Neural cell (in vitro differentiated cells): ENCODE measurements around the gene RNLS. TPM values are rescaled to one million over a fixed set of nuclear protein-coding genes. Genes with fewer than 3 reads are reported as not detected.

Experiments
- H2AFZ ChIP-seq: fragments of 200-600, 300-800 bp; sonication (generic), shearing (Covaris generic); 2 replicates; pipeline ENCODE4 v1.6.0; 2014; ENCODE audit warnings: low read depth, mild to moderate bottlenecking, antibody characterized with exemption, low read length, moderate library complexity
- H3F3A ChIP-seq: fragments of 200-600 bp; shearing (Covaris generic); 2 replicates; pipeline ENCODE4 v1.6.1; 2016; ENCODE audit warnings: mild to moderate bottlenecking, moderate library complexity, mixed read lengths, antibody characterized with exemption, low read length; ENCODE audit not compliant: insufficient read depth, poor library complexity, severe bottlenecking
- H3K27ac ChIP-seq: fragments of 200-600, 300-800 bp; sonication (generic), shearing (Covaris generic); 2 replicates; pipeline ENCODE4 v1.5.1; 2014; ENCODE audit warnings: mild to moderate bottlenecking, low read length, moderate library complexity
- H3K27me3 ChIP-seq: fragments of 300-800, 200-600 bp; sonication (generic), shearing (Covaris generic); 2 replicates; pipeline ENCODE4 v1.6.0; 2014; ENCODE audit warnings: mild to moderate bottlenecking, low read depth, low read length, moderate library complexity; ENCODE audit not compliant: insufficient read depth
- H3K36me3 ChIP-seq: fragments of 300-800, 200-600 bp; sonication (generic), shearing (Covaris generic); 2 replicates; pipeline ENCODE4 v1.5.1; 2014; ENCODE audit warnings: mild to moderate bottlenecking, antibody characterized with exemption, low read length, moderate library complexity; ENCODE audit not compliant: insufficient read depth
- H3K4me2 ChIP-seq: fragments of 300-800, 200-600 bp; sonication (generic), shearing (Covaris generic); 2 replicates; pipeline ENCODE4 v1.6.0; 2014; ENCODE audit warnings: mild to moderate bottlenecking, low read length
- H3K4me3 ChIP-seq: fragments of 300-800, 200-600 bp; sonication (generic), shearing (Covaris generic); 2 replicates; pipeline ENCODE4 v1.5.1; 2014; ENCODE audit warnings: mild to moderate bottlenecking, low read length, moderate library complexity
- H3K79me2 ChIP-seq: fragments of 200-600 bp; shearing (Covaris generic); replicated peaks from 2 replicates; pipeline ENCODE4 v1.6.0; 2014; ENCODE audit warnings: mild to moderate bottlenecking, low read length, moderate library complexity; ENCODE audit not compliant: insufficient read depth
- H3K9ac ChIP-seq: fragments of 300-800, 200-600 bp; sonication (generic), shearing (Covaris generic); 2 replicates; pipeline ENCODE4 v1.6.1; 2016; ENCODE audit warnings: mild to moderate bottlenecking, low read length, mixed read lengths
- H3K9me2 ChIP-seq: fragments of 200-600 bp; shearing (Covaris generic); 2 replicates; pipeline ENCODE4 v1.6.1; 2016; ENCODE audit warnings: mild to moderate bottlenecking, low read length, mixed read lengths; ENCODE audit not compliant: insufficient read depth
- H3K9me3 ChIP-seq: fragments of 200-600, 300-800 bp; sonication (generic), shearing (Covaris generic); 2 replicates; pipeline ENCODE4 v1.6.1; 2016; ENCODE audit warnings: mild to moderate bottlenecking, mixed run types, low read length, moderate library complexity, mixed read lengths
- H4K20me1 ChIP-seq: fragments of 200-600 bp; shearing (Covaris generic); 2 replicates; pipeline ENCODE4 v1.6.1; 2016; ENCODE audit warnings: mild to moderate bottlenecking, mixed run types; ENCODE audit not compliant: insufficient read depth
- EP300 ChIP-seq: fragments of 450-650 bp; conservative IDR thresholded peaks from 2 replicates; pipeline ENCODE4 v1.6.1; 2014; ENCODE audit warnings: antibody characterized with exemption, mild to moderate bottlenecking, moderate library complexity; ENCODE audit not compliant: poor library complexity, severe bottlenecking
- EZH2 ChIP-seq: fragments of 200-600, 300-800 bp; shearing (Covaris generic), sonication (generic); IDR thresholded peaks from 2 replicates; pipeline ENCODE4 v1.6.1; 2014; ENCODE audit warnings: antibody characterized with exemption, low read length, borderline replicate concordance, mild to moderate bottlenecking; ENCODE audit not compliant: insufficient read depth, poor library complexity, severe bottlenecking
- MXI1 ChIP-seq: fragments of 450-650 bp; conservative IDR thresholded peaks from 2 replicates; pipeline ENCODE4 v1.6.1; 2014; ENCODE audit warnings: antibody characterized with exemption, mild to moderate bottlenecking; ENCODE audit not compliant: poor library complexity, severe bottlenecking
- POLR2AphosphoS5 ChIP-seq: IDR thresholded peaks from 2 replicates; pipeline ENCODE4 v1.6.1; 2012
- RAD21 ChIP-seq: fragments of 450-650 bp; conservative IDR thresholded peaks from 2 replicates; pipeline ENCODE4 v1.6.1; 2014; ENCODE audit warnings: antibody characterized with exemption, mild to moderate bottlenecking, moderate library complexity
- SMC3 ChIP-seq: fragments of 450-650 bp; conservative IDR thresholded peaks from 2 replicates; pipeline ENCODE4 v1.6.1; 2014; ENCODE audit warnings: antibody characterized with exemption, mild to moderate bottlenecking, moderate library complexity; ENCODE audit not compliant: poor library complexity
- TAF1 ChIP-seq: IDR thresholded peaks from 2 replicates; pipeline ENCODE4 v1.6.1; 2012; ENCODE audit warnings: low read depth
- polyA plus RNA-seq: library from polyadenylated mRNA; depleted of rRNA; stranded (reverse); fragments of >200 nt; gene quantifications from 2 replicates; pipeline ENCODE4 v1.2.3, GENCODE V29; 2014
- TF ChIP-seq, protein P1 (sequence below): IDR thresholded peaks from 2 replicates; pipeline ENCODE4 v1.6.1; 2012; ENCODE audit warnings: borderline replicate concordance
- TF ChIP-seq, protein P2 (sequence below): fragments of 450-650 bp; IDR thresholded peaks from 2 replicates; pipeline ENCODE4 v1.5.1; 2014; ENCODE audit warnings: antibody characterized with exemption, mild to moderate bottlenecking, moderate library complexity; ENCODE audit not compliant: poor library complexity, severe bottlenecking

The RNLS gene
- polyA plus RNA-seq, 1 donor from 2014 or later, result 0.20 TPM

DNA sequence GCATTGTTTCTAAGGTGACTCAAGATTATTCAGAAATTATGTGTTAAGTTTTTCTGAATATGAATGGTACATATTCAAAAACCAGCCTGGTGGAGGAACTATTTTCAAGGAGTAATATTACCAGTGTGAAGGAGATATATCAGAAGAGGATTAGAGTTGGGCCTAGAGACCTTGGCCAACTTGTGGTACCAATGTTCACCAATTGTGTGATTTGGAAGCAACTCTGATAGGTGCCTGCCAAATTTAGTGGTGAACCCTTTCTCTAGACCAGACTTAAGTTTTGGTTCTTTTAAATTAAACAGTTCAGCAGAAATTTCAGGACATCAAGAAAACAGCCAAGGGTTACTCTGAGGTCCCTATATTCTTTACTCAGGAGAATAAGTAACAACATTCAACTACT, 88.6 kb downstream of the RNLS start:
- no peak overlapping the region for H3K9ac ChIP-seq
- no peaks in the 10 kb centered on the region for H4K20me1 ChIP-seq
- H3F3A ChIP-seq, result no peaks in the 10 kb centered on the region
- H3K4me3 ChIP-seq, result no peak overlapping the region
- no peaks in the 10 kb centered on the region for H3K9me2 ChIP-seq
- no peaks in the 10 kb centered on the region for H3K27me3 ChIP-seq
- no peak overlapping the region for H2AFZ ChIP-seq
- no peak overlapping the region for H3K4me2 ChIP-seq
- H3K27ac ChIP-seq, result no peak overlapping the region
- no peaks in the 10 kb centered on the region for H3K79me2 ChIP-seq
- H3K36me3 ChIP-seq, result no peaks in the 10 kb centered on the region
- H3K9me3 ChIP-seq, result no peaks in the 10 kb centered on the region
- no peak for TF ChIP-seq POLR2AphosphoS5
- TF ChIP-seq RAD21, result no peak
- no peak for TF ChIP-seq TAF1
- TF ChIP-seq, protein P1, sequence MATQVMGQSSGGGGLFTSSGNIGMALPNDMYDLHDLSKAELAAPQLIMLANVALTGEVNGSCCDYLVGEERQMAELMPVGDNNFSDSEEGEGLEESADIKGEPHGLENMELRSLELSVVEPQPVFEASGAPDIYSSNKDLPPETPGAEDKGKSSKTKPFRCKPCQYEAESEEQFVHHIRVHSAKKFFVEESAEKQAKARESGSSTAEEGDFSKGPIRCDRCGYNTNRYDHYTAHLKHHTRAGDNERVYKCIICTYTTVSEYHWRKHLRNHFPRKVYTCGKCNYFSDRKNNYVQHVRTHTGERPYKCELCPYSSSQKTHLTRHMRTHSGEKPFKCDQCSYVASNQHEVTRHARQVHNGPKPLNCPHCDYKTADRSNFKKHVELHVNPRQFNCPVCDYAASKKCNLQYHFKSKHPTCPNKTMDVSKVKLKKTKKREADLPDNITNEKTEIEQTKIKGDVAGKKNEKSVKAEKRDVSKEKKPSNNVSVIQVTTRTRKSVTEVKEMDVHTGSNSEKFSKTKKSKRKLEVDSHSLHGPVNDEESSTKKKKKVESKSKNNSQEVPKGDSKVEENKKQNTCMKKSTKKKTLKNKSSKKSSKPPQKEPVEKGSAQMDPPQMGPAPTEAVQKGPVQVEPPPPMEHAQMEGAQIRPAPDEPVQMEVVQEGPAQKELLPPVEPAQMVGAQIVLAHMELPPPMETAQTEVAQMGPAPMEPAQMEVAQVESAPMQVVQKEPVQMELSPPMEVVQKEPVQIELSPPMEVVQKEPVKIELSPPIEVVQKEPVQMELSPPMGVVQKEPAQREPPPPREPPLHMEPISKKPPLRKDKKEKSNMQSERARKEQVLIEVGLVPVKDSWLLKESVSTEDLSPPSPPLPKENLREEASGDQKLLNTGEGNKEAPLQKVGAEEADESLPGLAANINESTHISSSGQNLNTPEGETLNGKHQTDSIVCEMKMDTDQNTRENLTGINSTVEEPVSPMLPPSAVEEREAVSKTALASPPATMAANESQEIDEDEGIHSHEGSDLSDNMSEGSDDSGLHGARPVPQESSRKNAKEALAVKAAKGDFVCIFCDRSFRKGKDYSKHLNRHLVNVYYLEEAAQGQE, result no peak
- TF ChIP-seq EZH2, result no peak
- no peak for TF ChIP-seq MXI1
- TF ChIP-seq, protein P2, sequence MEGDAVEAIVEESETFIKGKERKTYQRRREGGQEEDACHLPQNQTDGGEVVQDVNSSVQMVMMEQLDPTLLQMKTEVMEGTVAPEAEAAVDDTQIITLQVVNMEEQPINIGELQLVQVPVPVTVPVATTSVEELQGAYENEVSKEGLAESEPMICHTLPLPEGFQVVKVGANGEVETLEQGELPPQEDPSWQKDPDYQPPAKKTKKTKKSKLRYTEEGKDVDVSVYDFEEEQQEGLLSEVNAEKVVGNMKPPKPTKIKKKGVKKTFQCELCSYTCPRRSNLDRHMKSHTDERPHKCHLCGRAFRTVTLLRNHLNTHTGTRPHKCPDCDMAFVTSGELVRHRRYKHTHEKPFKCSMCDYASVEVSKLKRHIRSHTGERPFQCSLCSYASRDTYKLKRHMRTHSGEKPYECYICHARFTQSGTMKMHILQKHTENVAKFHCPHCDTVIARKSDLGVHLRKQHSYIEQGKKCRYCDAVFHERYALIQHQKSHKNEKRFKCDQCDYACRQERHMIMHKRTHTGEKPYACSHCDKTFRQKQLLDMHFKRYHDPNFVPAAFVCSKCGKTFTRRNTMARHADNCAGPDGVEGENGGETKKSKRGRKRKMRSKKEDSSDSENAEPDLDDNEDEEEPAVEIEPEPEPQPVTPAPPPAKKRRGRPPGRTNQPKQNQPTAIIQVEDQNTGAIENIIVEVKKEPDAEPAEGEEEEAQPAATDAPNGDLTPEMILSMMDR, result no peak
- no peak for TF ChIP-seq EP300
- TF ChIP-seq SMC3, result no peak

DNA sequence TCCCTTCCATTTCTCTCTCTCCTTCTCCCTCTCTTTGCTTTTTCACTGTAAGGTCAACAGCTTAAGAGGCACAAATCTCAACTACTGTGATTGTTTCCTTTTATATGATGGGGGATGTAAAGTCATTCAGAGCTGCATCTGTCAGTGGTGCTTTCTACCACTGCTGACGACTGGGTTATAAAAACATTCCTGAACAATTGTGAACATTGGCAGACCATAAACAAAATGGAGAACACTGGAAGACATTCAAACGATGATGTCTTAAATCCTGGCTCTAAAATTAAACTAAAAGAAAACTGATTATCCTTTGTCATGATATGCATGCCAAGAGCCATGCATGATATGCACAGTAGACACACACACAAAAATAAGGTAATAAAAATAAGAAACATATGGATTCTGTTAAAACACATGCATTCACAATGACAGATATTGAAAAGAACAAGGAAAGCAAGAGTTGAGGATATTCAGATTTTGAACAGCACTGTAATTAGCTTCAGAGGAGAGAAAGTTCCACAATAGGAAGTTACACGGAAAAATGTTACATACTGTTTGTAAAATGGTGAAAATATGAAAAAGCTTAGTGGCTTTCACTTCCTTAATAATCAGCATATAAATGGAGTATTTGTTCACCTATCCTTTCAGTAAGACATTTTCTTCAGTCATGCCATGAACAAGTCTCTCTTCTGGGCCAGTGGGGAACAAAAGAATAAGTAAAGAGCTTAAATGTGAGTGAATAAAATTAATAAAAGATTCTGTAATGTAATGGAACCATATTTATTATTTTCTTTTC, 89.2 kb downstream of the RNLS start:
- Histone ChIP-seq H3K79me2 (no peaks in the 10 kb centered on the region), H3K9me2 (no peaks in the 10 kb centered on the region), H3F3A (no peaks in the 10 kb centered on the region), H3K4me3 (no peak overlapping the region), H3K36me3 (no peaks in the 10 kb centered on the region), H3K9ac (no peak overlapping the region), H3K4me2 (no peak overlapping the region), H3K27me3 (no peaks in the 10 kb centered on the region), H3K9me3 (no peaks in the 10 kb centered on the region), H2AFZ (no peak overlapping the region), H3K27ac (peak overlapping the region; percentile 31), H4K20me1 (no peaks in the 10 kb centered on the region)
- TF ChIP-seq, protein P1, result peak; percentile 36
- no peak for TF ChIP-seq EP300
